ENCODE results near the gene SNX2. TPM values are rescaled to one million over a fixed set of nuclear protein-coding genes. Genes with fewer than 3 reads are reported as not detected.

Gene SNX2
- polyA plus RNA-seq, 4 donors = 41.4 to 131 (median 52.5) TPM

- no peak for DNase-seq
- FAIRE-seq = no peak
- H3K4me3 ChIP-seq (ENCODE audit: low read depth in 1 of 3, low read length in 3 of 3) = no peak overlapping the region
- no peaks in the 10 kb centered on the region for H3K27me3 ChIP-seq (ENCODE audit: control insufficient read depth in 3 of 3, insufficient read depth in 3 of 3, low read length in 3 of 3)
- no peak overlapping the region for H3K27ac ChIP-seq (ENCODE audit: low read depth in 1 of 3, low read length in 2 of 3)
- no peaks in the 10 kb centered on the region for H3K4me1 ChIP-seq (ENCODE audit: control insufficient read depth in 3 of 3, insufficient read depth in 2 of 3, low read depth in 1 of 3, low read length in 2 of 3)
- 86 to 90% (median 87%) methylated on average over 8 of the region's 8 CpGs for WGBS, 3 donors
- no peaks in the 10 kb centered on the region for H3K9me3 ChIP-seq (ENCODE audit: control insufficient read depth in 2 of 2, insufficient read depth in 1 of 2, low read depth in 1 of 2, low read length in 1 of 2)
- no peaks in the 10 kb centered on the region for H3K36me3 ChIP-seq (ENCODE audit: control insufficient read depth in 3 of 3, insufficient read depth in 2 of 3, low read depth in 1 of 3, low read length in 3 of 3)
Observed at GRCh38 chr5:122871661-122872060, 96.8 kb downstream of the SNX2 start.

- FAIRE-seq = no peak
- DNase-seq = no peak
- no peaks in the 10 kb centered on the region for H3K27me3 ChIP-seq (ENCODE audit: control insufficient read depth in 3 of 3, insufficient read depth in 3 of 3, low read length in 3 of 3)
- H3K36me3 ChIP-seq (ENCODE audit: control insufficient read depth in 3 of 3, insufficient read depth in 2 of 3, low read depth in 1 of 3, low read length in 3 of 3) = peaks cover 0 to 8% (median 0%) of the 10 kb centered on the region in 3 donors
- 72 to 94% (median 83%) methylated on average over 4 of the region's 4 CpGs for WGBS, 3 donors
- H3K4me1 ChIP-seq (ENCODE audit: control insufficient read depth in 3 of 3, insufficient read depth in 2 of 3, low read depth in 1 of 3, low read length in 2 of 3) = no peaks in the 10 kb centered on the region
- H3K27ac ChIP-seq (ENCODE audit: low read depth in 1 of 3, low read length in 2 of 3) = no peak overlapping the region
- no peak overlapping the region for H3K4me3 ChIP-seq (ENCODE audit: low read depth in 1 of 3, low read length in 3 of 3)
- no peaks in the 10 kb centered on the region for H3K9me3 ChIP-seq (ENCODE audit: control insufficient read depth in 2 of 2, insufficient read depth in 1 of 2, low read depth in 1 of 2, low read length in 1 of 2)
Observed at GRCh38 chr5:122874179-122874875, 99.4 kb downstream of the SNX2 start.

- H3K36me3 ChIP-seq (ENCODE audit: control insufficient read depth in 3 of 3, insufficient read depth in 2 of 3, low read depth in 1 of 3, low read length in 3 of 3) = peaks cover 0 to 8% (median 0%) of the 10 kb centered on the region in 3 donors
- no peaks in the 10 kb centered on the region for H3K27me3 ChIP-seq (ENCODE audit: control insufficient read depth in 3 of 3, insufficient read depth in 3 of 3, low read length in 3 of 3)
- no peak overlapping the region for H3K4me3 ChIP-seq (ENCODE audit: low read depth in 1 of 3, low read length in 3 of 3)
- no peak overlapping the region for H3K27ac ChIP-seq (ENCODE audit: low read depth in 1 of 3, low read length in 2 of 3)
- DNase-seq (no peak), FAIRE-seq (no peak)
- no peaks in the 10 kb centered on the region for H3K4me1 ChIP-seq (ENCODE audit: control insufficient read depth in 3 of 3, insufficient read depth in 2 of 3, low read depth in 1 of 3, low read length in 2 of 3)
- no peaks in the 10 kb centered on the region for H3K9me3 ChIP-seq (ENCODE audit: control insufficient read depth in 2 of 2, insufficient read depth in 1 of 2, low read depth in 1 of 2, low read length in 1 of 2)
- WGBS, 3 donors = 65 to 83% (median 70%) methylated on average over 2 of the region's 2 CpGs
Observed at GRCh38 chr5:122877518-122877917, 102.6 kb downstream of the SNX2 start.

DNA sequence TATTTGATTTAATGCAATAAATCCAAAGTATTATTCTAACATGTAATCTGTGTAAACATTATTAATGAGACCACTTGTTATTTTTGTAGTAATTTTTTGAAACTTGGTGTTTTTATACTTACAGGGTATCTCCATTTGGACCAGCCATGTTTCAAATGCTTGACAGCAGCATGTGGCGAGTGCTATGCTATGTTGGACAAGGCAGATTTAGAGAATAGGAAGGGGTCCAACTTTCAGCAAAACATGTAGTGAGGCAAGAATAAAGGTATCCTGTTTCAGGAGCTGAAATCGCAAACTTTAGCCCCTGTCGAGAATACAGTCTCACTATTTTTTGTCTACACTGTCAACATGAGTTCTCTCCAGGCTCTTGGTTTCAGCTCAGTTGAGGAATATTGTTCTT, 104.2 kb downstream of the SNX2 start:
- no peak for FAIRE-seq
- H3K27me3 ChIP-seq (ENCODE audit: control insufficient read depth in 3 of 3, insufficient read depth in 3 of 3, low read length in 3 of 3) = no peaks in the 10 kb centered on the region

More for the DNA sequence above, 104.2 kb downstream of the SNX2 start:
- DNase-seq = no peak
- H3K4me3 ChIP-seq (ENCODE audit: low read depth in 1 of 3, low read length in 3 of 3) = no peak overlapping the region
- no peaks in the 10 kb centered on the region for H3K4me1 ChIP-seq (ENCODE audit: control insufficient read depth in 3 of 3, insufficient read depth in 2 of 3, low read depth in 1 of 3, low read length in 2 of 3)
- H3K36me3 ChIP-seq (ENCODE audit: control insufficient read depth in 3 of 3, insufficient read depth in 2 of 3, low read depth in 1 of 3, low read length in 3 of 3) = peaks cover 0 to 8% (median 0%) of the 10 kb centered on the region in 3 donors
- WGBS, 3 donors = 96% methylated on average over 3 of the region's 3 CpGs
- H3K9me3 ChIP-seq (ENCODE audit: control insufficient read depth in 2 of 2, insufficient read depth in 1 of 2, low read depth in 1 of 2, low read length in 1 of 2) = no peaks in the 10 kb centered on the region
- H3K27ac ChIP-seq (ENCODE audit: low read depth in 1 of 3, low read length in 2 of 3) = no peak overlapping the region

Other genes starting within 250 kb of the SNX2 start
- gene SNX24, start 70.5 kb downstream of the SNX2 start, polyA plus RNA-seq = 10 to 100 TPM in 3 of 4 donors, 1 to 10 TPM in 1; 7.7 to 33.7 (median 27.2) TPM